ENCODE results near the gene CRLF3.
A peak's percentile ranks its signal among the peaks of the same experiment; 100 is the strongest.

Gene CRLF3

GRCh38 chr17:30831663-30832437 lies 7.4 kb upstream of the CRLF3 start, which contains the start of gene ATAD5 (continued):
- peak; percentile 78 for TF ChIP-seq SP2 (tag by site-specific recombination; IDR thresholded peaks at IDR 0.05)
- TF ChIP-seq ZNF600 (tag by site-specific recombination; IDR thresholded peaks at IDR 0.05) = peak; percentile 67
- TF ChIP-seq ZNF449 (tag by site-specific recombination; IDR thresholded peaks at IDR 0.05) = peak; percentile 15; the same call in 1 of the 2 replicates
- TF ChIP-seq ZNF677 (tag by site-specific recombination; IDR thresholded peaks at IDR 0.05) = peak; percentile 74; the same call in 1 of the 2 replicates
- TF ChIP-seq SALL2 (tag by site-specific recombination; IDR thresholded peaks at IDR 0.05; ENCODE audit: borderline replicate concordance) = no peak
- peak; percentile 94 for TF ChIP-seq PRDM10 (tag by site-specific recombination; IDR thresholded peaks at IDR 0.05)
- no peak for TF ChIP-seq ZNF433 (tag by site-specific recombination; IDR thresholded peaks at IDR 0.05; ENCODE audit: low read depth)

- POLR2A ChIA-PET = interaction anchor here (0.6 to 1.2 kb wide), 7 partner anchors 9 to 658 kb away, joined by 3 to 5 read pairs (median 3); no protein-coding TSS in a partner anchor
- TF ChIP-seq OVOL3 (tag by site-specific recombination; IDR thresholded peaks at IDR 0.05) (no peak), ZNF10 (tag by site-specific recombination; IDR thresholded peaks at IDR 0.05) (no peak), ZBTB44 (tag by site-specific recombination; IDR thresholded peaks at IDR 0.05) (no peak), ZSCAN23 (tag by site-specific recombination; IDR thresholded peaks at IDR 0.05) (no peak), ZNF449 (tag by site-specific recombination; IDR thresholded peaks at IDR 0.05) (peak; percentile 93), ZNF324 (tag by site-specific recombination; IDR thresholded peaks at IDR 0.05) (no peak), ZNF529 (tag by site-specific recombination; IDR thresholded peaks at IDR 0.05; ENCODE audit: insufficient replicate concordance) (no peak)
These were observed 6.8 kb upstream of the CRLF3 start for GRCh38 chr17:30831257-30831656.

More at GRCh38 chr17:30831257-30831656, 6.8 kb upstream of the CRLF3 start:
- Histone ChIP-seq H3K36me3 (ENCODE audit: control insufficient read depth in 2 of 2, insufficient read depth in 1 of 2, low read length in 2 of 2) (peaks cover 10 to 21% of the 10 kb centered on the region in 2 experiments), H3K27ac (ENCODE audit: extremely low read depth, low read depth, low read length) (peak overlapping the region; percentile 89), H3K4me1 (ENCODE audit: control insufficient read depth, insufficient read depth, low read length) (peaks cover 3% of the 10 kb centered on the region; the same call in 1 of the 2 replicates), H3K9me3 (ENCODE audit: control insufficient read depth, insufficient read depth, low read depth, low read length) (no peaks in the 10 kb centered on the region), H3K4me3 (ENCODE audit: low read depth, low read length) (peak overlapping the region; percentile 97)
- CTCF ChIA-PET = interaction anchor here (1.0 kb wide), 1 partner anchor 1024 kb away, joined by 3 read pairs; no protein-coding TSS in a partner anchor

Measured in HEK293 (cell line).